Heart left ventricle (tissue), 13 donors: ENCODE measurements around the gene CWC22.

ENCODE experiments used
- POLR2A ChIP-seq, 2 donors: fragments of 450-650 bp; IDR thresholded peaks; one replicate each; pipeline ENCODE4 v1.6.1; 2017; ENCODE audit warnings: antibody characterized with exemption in 2 of 2, mild to moderate bottlenecking in 2 of 2, moderate library complexity in 2 of 2
- TF ChIP-seq, protein P1 (sequence below), 12 donors: fragments of 200-600 bp; sonication (generic) in 4 of 12; IDR thresholded peaks; one replicate each; pipeline versions ENCODE4 v1.5.0 to v1.8.0; 2018 to 2022; ENCODE audit warnings: antibody characterized with exemption in 12 of 12, mild to moderate bottlenecking in 5 of 12
- donor health status: ischemic (EF 13 %, LVEDD 7.1; RV severe dilation, severe dysfunction).
- donor health status: DM: no; HTN: yes; CAD: no.
- donor health status: DM: no; HTN: no; CAD: no.
- donor health status: ischemic (EF 25% LVEDD 6.9; RV normal size, moderate dysfunction).
- donor health status: ischemic (EF 25% LVEDD 5.7; RV mildly dilated, moderate dysfunction).
- donor health status: ischemic (EF 35%, LVEDD 5.7; RV mildly dilated, moderate dysfunction).
- donor health status: nonischemic (EF 11% LVEDD 7.7; RV severe dilation, severe dysfunction).
- donor health status: DM: yes; HTN: yes; CAD: no.
- donor health status: PGD.
- donor health status: ischemic (EF 29% LVEDD 5.4; RV normal size, mild dysfunction).
- donor health status: nonischemic (EF 23%, LVEDD 6.1; RV moderate dilation, normal function).

DNA sequence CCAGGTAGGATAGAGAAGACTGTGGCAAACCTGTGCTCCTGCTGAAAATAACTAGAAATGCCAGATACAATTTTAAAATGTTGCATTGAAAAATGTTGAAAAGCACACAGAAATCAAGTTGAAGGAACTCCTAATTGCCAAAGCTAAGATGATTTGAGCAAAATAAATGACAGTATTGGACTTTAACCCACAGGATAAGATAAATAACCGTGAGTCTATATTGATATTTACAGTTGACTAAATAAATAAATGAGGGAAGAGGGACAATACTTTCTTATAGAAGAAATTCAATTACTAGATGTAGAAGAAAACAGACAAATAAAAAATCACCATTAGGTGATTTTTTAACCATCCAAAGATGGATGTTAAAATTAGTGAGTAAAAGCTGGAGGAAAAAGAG, 59.0 kb downstream of the CWC22 start:
- TF ChIP-seq, protein P1, sequence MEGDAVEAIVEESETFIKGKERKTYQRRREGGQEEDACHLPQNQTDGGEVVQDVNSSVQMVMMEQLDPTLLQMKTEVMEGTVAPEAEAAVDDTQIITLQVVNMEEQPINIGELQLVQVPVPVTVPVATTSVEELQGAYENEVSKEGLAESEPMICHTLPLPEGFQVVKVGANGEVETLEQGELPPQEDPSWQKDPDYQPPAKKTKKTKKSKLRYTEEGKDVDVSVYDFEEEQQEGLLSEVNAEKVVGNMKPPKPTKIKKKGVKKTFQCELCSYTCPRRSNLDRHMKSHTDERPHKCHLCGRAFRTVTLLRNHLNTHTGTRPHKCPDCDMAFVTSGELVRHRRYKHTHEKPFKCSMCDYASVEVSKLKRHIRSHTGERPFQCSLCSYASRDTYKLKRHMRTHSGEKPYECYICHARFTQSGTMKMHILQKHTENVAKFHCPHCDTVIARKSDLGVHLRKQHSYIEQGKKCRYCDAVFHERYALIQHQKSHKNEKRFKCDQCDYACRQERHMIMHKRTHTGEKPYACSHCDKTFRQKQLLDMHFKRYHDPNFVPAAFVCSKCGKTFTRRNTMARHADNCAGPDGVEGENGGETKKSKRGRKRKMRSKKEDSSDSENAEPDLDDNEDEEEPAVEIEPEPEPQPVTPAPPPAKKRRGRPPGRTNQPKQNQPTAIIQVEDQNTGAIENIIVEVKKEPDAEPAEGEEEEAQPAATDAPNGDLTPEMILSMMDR (IDR thresholded peaks at IDR 0.05), result no peak
- no peak for TF ChIP-seq POLR2A (IDR thresholded peaks at IDR 0.05)
